ENCODE data around the gene FCAMR. TPM values are rescaled to one million over a fixed set of nuclear protein-coding genes. Genes with fewer than 3 reads are reported as not detected.
A peak's percentile ranks its signal among the peaks of the same experiment; 100 is the strongest.

Gene FCAMR
- not detected in 2 replicates for total RNA-seq (2014; rRNA removed; shearing (Covaris generic))
- not detected in 2 replicates for polyA plus RNA-seq (2015; cell fraction: cytosol; rRNA removed)
- not detected in 2 replicates for polyA plus RNA-seq (2015; cell fraction: nucleus; rRNA removed)

- no peak for DNase-seq (ENCODE audit: low read depth, low spot score)
- in situ Hi-C loops (cut with HindIII; ENCODE audit: low pct_unique_long_range_greater_than_20kb, low sequenced_read_pairs), result no loop called here
These were observed at the start of gene FCAMR for GRCh38 chr1:206970446-206970845. TSS of gene FCAMR (minus strand) at chr1:206970460. CDS start at chr1:206970125, 335 bp downstream.

- DNase-seq (ENCODE audit: low read depth, low spot score), result no peak
- in situ Hi-C loops (cut with HindIII; ENCODE audit: low pct_unique_long_range_greater_than_20kb, low sequenced_read_pairs), result no loop called here
These were observed 49.4 kb upstream of the FCAMR start for GRCh38 chr1:207019661-207020060.

GRCh38 chr1:207019161-207019560, 48.9 kb upstream of the FCAMR start:
- DNase-seq (ENCODE audit: low read depth, low spot score), result no peak
- in situ Hi-C loops (cut with HindIII; ENCODE audit: low pct_unique_long_range_greater_than_20kb, low sequenced_read_pairs), result no loop called here

GRCh38 chr1:207018707-207019106, 48.4 kb upstream of the FCAMR start:
- DNase-seq (ENCODE audit: low read depth, low spot score), result no peak
- in situ Hi-C loops (cut with HindIII; ENCODE audit: low pct_unique_long_range_greater_than_20kb, low sequenced_read_pairs), result no loop called here

GRCh38 chr1:207017615-207018559, 47.6 kb upstream of the FCAMR start:
- in situ Hi-C loops (cut with HindIII; ENCODE audit: low pct_unique_long_range_greater_than_20kb, low sequenced_read_pairs), result no loop called here
- DNase-seq (ENCODE audit: low read depth, low spot score), result no peak

GRCh38 chr1:207015791-207016190, 45.5 kb upstream of the FCAMR start:
- DNase-seq (ENCODE audit: low read depth, low spot score), result no peak

GRCh38 chr1:207014728-207015127, 44.5 kb upstream of the FCAMR start:
- in situ Hi-C loops (cut with HindIII; ENCODE audit: low pct_unique_long_range_greater_than_20kb, low sequenced_read_pairs), result no loop called here
- no peak for DNase-seq (ENCODE audit: low read depth, low spot score)

More at GRCh38 chr1:207015791-207016190, 45.5 kb upstream of the FCAMR start:
- in situ Hi-C loops (cut with HindIII; ENCODE audit: low pct_unique_long_range_greater_than_20kb, low sequenced_read_pairs), result no loop called here

- peak; percentile 65 for DNase-seq (ENCODE audit: low read depth, low spot score)
- in situ Hi-C loops (cut with HindIII; ENCODE audit: low pct_unique_long_range_greater_than_20kb, low sequenced_read_pairs), result no loop called here
These were observed 43.2 kb upstream of the FCAMR start for GRCh38 chr1:207013321-207014085.

GRCh38 chr1:207010726-207011125, 40.5 kb upstream of the FCAMR start:
- in situ Hi-C loops (cut with HindIII; ENCODE audit: low pct_unique_long_range_greater_than_20kb, low sequenced_read_pairs), result no loop called here
- DNase-seq (ENCODE audit: low read depth, low spot score), result no peak

GRCh38 chr1:207009945-207010344, 39.7 kb upstream of the FCAMR start:
- in situ Hi-C loops (cut with HindIII; ENCODE audit: low pct_unique_long_range_greater_than_20kb, low sequenced_read_pairs), result no loop called here
- DNase-seq (ENCODE audit: low read depth, low spot score), result peak; percentile 28

GRCh38 chr1:207009182-207009850, 39.1 kb upstream of the FCAMR start:
- peak; percentile 89 for DNase-seq (ENCODE audit: low read depth, low spot score)
- in situ Hi-C loops (cut with HindIII; ENCODE audit: low pct_unique_long_range_greater_than_20kb, low sequenced_read_pairs), result no loop called here

GRCh38 chr1:207007352-207008033, 37.2 kb upstream of the FCAMR start:
- DNase-seq (ENCODE audit: low read depth, low spot score), result peak; percentile 95
- in situ Hi-C loops (cut with HindIII; ENCODE audit: low pct_unique_long_range_greater_than_20kb, low sequenced_read_pairs), result no loop called here

- in situ Hi-C loops (cut with HindIII; ENCODE audit: low pct_unique_long_range_greater_than_20kb, low sequenced_read_pairs), result no loop called here
- DNase-seq (ENCODE audit: low read depth, low spot score), result no peak
These were observed 36.7 kb upstream of the FCAMR start for GRCh38 chr1:207006914-207007313.

- no peak for DNase-seq (ENCODE audit: low read depth, low spot score)
- in situ Hi-C loops (cut with HindIII; ENCODE audit: low pct_unique_long_range_greater_than_20kb, low sequenced_read_pairs), result no loop called here
These were observed 35.8 kb upstream of the FCAMR start for GRCh38 chr1:207006083-207006482.

GRCh38 chr1:207004931-207005830, 34.9 kb upstream of the FCAMR start:
- DNase-seq (ENCODE audit: low read depth, low spot score), result peak; percentile 87
- in situ Hi-C loops (cut with HindIII; ENCODE audit: low pct_unique_long_range_greater_than_20kb, low sequenced_read_pairs), result no loop called here

- no peak for DNase-seq (ENCODE audit: low read depth, low spot score)
- in situ Hi-C loops (cut with HindIII; ENCODE audit: low pct_unique_long_range_greater_than_20kb, low sequenced_read_pairs), result no loop called here
These were observed 33.0 kb upstream of the FCAMR start for GRCh38 chr1:207003210-207003609.
